Amniotic epithelial cell (primary cell): ENCODE results near the gene PLAC8L1.
A peak's percentile ranks its signal among the peaks of the same experiment; 100 is the strongest.
"Not testable (repeated sequence)": the region's sequence is repeated elsewhere in the genome, so short reads cannot be mapped to it uniquely, and the experiment has no call there.

Source experiments
- DNase-seq: peaks from one replicate; pipeline ENCODE4 v3.0.0-alpha.2; 2010; ENCODE audit warnings: low read depth

The PLAC8L1 gene, protein sequence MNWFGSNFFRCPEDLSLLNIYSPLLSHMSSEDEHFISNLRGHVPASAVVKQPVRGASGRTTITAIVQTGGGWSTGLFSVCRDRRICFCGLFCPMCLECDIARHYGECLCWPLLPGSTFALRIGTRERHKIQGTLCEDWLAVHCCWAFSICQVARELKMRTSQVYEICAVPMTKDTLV

DNA sequence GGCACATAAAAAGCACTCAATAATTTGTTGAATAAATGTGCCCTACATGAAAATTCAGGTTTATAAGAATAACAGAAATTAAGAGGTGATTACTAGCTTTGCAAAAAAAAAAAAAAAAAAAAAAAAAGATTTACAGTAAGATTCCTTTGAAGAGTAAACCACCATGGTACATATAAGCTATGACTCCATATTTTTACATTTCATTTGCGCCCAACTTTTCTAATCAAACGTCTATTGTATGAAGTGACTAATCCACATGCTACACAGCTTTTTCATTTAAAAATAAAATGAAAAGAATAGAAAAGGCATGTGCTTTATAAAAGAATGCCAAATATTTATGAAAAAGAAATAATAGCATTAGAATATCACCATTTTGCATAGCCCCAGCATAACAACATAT, at the start of gene PLAC8L1:
TSS of gene PLAC8L1 (minus strand) at position 101 of the 400 bp plus-strand sequence. CDS start 1,266 bp downstream, outside the sequence.
- DNase-seq = no peak

DNA sequence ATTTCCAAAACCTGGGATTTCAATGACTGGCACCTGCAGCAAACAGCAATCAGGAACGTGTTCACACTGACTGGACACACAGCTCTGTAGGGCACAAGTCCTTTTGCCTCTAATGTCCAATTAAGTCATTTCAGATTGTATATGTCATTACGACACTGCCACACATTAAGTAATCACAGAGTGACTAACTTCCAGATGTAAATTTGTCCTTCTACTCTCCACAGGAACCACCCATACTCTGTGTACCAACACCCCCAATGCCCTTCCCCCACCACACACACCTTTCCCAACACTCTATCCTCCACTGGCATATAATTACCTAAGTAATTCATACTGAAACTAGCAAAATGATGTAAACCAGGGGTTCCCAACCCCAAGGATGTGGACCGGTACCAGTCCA, 46.6 kb upstream of the PLAC8L1 start:
- peak; percentile 9 for DNase-seq

DNA sequence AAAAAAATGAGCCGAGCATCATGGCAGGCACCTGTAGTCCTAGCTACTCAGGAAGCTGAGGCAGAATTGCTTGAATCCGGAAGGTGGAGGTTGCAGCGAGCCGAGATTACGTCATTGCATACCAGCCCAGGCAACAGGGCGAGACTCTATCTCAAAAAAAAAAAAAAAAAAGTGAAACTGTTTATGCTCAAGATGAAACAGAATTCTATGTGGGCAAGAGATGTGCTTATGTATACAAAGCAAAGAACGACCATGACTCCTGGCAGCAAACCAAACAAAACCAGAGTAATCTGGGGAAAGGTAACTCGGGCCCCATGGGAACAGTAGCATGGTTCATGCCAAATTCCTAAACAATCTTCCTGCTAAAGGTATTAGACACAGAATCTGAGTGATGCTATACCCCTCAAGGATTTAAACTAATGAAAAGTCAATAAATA, 32.6 kb upstream of the PLAC8L1 start:
- DNase-seq = peak; percentile 86

DNA sequence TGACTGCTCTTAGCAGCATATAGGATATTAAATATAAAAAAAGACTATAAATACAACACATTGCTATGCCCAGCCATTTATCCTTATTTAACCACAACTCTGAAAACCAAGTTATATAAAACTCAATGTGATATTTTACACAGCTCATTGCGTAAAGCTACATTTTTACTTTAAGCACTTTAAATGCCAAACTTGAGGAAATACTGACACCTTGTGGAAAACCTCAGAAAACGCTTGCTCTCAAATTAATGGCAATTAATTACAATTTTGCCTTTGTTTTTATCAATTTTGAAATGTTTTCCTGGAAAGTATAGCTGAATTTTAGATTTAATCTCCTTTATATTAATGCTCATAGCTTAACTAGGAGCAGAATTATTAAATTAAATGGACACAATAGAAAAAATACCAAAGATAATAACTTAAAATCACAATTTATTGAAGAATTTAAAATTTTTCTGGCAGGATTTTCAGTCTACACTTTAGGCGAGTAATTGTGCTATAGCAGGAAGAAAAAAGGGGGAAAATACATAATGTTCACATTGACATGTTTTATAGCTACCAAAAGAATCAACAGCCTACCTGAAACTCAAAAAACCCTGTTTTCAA, 25.2 kb upstream of the PLAC8L1 start:
- peak; percentile 69 for DNase-seq

DNA sequence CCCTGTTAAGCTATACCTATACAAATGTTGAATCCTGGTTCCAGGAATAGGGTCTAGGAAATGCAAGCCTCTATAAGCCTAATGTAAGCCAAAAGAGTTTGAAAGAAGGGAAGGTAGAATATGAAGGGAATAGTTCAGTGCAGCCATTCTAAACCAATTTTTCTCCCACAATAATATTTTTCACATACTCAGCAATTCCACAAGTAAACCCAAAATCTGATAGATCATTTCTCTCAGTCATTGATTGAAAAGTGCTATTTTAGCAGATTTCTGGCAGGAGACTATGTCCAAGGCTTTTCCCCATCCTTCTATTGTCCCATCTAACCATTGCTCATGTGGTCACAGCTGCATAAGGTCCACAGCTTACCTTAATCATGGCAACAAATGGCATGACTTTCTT, 20.7 kb upstream of the PLAC8L1 start:
- DNase-seq = no peak

DNA sequence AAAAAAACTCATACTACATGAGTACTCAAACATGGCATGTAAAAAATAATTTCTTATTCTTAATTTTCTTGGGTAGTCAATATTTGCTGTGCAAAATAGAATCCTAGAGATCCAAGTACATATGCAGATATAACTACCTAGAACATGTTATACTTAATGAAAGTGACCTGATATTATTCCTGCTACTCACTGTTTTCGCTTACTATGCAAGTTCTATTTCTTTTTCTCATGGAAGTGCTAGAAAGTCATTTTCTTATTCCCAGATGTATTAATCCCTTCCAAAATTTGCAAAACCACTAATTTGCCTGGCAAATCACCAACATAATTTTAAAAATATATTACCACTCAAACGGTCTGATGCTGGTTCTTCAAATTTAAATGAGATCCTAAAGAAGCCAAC, 19.2 kb upstream of the PLAC8L1 start:
- no peak for DNase-seq

DNA sequence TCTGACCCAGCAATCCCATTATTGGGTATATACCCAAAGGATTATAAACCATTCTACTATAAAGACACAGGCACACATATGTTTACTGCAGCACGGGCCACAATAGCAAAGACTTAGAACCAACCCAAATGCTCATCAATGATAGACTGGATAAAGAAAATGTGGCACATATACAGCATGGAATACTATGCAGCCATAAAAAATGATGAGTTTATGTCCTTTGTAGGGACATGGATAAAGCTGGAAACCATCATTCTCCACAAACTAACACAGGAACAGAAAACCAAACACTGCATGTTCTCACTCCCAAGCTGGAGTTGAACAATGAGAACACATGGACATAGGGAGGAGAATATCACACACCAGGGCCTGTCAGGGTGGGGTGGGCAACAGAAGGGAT, 16.1 kb upstream of the PLAC8L1 start:
- DNase-seq = not testable (repeated sequence)

DNA sequence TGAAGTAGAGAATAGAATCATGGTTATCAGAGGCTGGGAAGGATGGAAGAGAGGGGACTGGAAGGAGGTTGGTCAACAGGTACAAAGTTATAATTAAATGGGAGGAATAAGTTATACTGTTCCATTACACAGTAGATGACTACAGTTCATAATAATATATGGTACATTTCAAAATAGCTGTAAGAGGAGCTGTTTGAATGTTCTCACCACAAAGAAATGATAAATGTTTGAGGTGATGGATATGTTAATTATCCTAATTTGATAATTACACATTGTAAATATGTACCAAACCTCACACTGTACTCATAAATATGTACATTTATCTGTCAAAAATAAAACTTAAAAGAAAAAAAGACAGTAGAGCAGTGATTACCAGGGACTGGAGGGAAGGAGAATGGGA, 12.9 kb upstream of the PLAC8L1 start:
- no peak for DNase-seq

DNA sequence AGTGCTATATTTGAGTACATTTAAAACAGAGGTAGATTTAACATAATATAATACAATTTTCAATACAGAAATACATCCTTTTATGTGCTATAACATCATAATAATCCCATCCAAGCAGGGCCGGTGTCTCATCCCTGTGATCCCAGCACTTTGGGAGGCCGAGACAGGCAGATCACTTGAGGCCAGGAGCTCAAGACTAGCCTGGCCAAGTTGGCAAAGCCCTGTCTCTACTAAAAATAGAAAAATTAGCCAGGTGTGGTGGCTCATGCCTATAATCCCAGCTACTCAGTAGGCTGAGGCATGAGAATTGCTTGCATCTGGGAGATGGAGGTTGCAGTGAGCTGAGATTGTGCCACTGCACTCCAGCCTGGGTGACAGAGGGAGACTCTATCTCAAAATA, 11.8 kb upstream of the PLAC8L1 start:
- not testable (repeated sequence) for DNase-seq

DNA sequence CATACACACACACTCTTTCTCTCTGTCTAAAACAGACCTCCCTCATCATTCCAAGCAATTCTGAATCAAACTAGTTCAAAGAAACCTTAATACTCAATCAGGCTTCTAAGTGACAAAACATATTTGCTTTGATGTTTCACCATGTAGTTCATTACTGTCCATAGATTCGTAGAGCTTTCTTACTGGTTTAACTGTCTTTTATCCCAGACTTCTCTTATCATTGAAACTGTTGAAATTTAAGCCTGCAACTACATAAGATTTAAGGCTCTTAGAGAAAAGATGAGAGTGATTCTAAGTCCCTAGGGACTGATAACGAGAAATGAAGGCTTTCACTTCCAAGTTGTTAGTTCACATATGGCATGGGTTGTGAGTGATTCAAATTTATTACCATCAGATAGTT, 11.0 kb upstream of the PLAC8L1 start:
- no peak for DNase-seq

DNA sequence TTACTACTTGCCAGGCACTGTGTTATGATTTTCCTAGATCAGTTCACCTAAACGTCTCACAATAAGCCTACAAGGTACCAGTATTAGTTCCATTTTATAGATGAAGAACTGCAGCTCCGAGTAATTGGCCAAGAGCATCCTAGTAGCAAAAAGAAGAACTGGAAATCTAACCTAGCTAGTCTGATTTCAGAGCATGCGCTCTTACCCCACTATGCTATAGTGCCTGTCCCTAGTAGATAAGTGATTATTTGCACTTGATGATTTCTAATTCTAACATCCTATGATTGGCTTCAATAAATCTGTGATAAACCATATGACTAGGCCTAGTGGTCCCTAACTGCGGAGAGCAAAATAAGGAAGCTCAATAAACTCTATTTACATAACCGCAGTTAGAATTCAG, 7.1 kb upstream of the PLAC8L1 start:
- DNase-seq = no peak

DNA sequence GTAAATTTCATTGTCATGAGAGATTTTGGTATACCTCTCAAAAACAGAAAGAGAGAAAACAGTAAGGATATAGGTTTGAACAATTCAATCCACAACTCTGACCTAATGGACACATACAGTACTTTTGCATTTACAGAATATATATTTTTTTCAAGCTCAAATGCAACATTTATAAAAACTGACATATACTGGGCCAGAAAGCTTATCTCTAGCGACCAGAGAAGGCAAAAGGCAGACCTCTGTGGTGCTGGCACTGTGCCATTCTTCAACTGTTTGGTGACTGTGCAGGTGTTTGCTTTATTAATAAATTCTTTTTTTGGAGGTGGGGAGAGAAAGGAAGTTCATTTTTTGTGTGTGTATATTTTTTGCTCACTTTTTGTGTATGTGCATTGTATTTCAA, 6.0 kb upstream of the PLAC8L1 start:
- no peak for DNase-seq

DNA sequence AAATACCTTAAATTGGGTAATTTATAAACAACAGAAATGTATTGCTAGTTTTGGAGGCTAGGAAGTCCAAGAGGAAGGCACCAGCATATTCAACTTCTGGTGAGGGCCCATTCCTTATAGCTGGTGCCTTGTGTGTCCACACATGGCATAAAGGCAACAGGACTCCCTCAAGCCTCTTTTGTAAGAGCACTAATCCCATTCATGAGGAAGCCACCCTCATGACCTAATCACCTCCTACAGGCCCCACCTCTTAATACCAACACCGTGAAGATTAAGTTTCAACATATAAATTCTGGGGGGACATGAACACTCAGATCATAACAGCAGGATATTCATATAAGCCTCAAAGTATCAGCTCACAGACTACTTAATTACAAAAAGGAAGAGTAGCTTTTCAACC, 4.0 kb upstream of the PLAC8L1 start:
- DNase-seq = no peak

DNA sequence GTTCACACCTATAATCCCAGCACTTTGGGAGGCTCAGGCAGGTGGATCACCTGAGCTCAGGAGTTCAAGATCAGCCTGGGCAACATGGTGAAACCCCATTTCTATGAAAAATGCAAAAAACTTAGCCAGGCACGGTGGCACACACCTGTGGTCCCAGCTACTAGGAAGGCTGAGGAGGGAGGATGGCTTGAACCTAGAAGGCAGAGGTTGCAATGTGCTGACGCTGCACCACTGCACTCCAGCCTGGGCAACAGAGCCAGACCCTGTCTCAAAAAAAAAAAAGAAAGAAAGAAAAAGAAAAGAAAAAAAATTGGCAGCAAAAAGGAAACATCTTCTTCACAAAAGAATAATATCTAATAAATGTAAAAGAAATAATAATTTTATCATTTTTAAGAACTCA, 3.5 kb upstream of the PLAC8L1 start:
- not testable (repeated sequence) for DNase-seq

DNA sequence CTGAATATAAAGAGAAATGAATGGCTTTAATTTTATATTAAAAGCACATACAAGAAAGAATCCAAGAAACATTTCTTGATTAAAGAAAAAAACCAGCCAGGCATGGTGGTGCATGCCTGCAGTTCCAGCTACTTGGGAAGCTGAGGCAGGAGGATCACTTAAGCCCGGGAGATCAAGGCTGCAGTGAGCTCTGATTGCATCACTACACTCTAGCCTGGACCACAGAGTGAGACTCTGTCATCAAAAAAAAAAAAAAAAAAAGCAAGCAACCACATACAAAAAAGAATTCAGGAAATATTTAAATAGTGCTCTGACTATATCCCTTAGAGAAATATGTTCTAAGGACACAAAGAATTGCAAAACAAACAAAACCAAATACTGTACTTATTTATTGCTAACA, 2.5 kb upstream of the PLAC8L1 start:
- peak; percentile 76 for DNase-seq

DNA sequence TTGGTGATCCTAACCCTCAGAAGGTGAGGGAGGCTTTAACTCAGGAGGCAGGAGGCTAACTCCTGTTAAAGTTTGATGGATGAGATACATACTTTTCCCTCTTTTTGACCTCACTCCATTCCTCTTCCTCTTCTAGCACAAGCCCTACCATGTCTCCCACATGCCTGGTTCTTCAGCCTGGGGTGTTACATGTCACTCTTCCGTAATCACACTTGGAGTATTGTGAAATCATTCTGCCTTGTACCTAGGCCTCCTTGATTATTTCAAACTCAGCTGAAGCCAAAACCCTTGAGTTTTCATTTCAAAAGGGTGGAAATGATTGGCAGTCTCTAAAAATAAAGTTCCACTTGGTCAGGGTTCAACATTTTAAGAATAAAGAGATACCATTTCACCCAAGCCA, 1.8 kb downstream of the PLAC8L1 start:
- peak; percentile 80 for DNase-seq

DNA sequence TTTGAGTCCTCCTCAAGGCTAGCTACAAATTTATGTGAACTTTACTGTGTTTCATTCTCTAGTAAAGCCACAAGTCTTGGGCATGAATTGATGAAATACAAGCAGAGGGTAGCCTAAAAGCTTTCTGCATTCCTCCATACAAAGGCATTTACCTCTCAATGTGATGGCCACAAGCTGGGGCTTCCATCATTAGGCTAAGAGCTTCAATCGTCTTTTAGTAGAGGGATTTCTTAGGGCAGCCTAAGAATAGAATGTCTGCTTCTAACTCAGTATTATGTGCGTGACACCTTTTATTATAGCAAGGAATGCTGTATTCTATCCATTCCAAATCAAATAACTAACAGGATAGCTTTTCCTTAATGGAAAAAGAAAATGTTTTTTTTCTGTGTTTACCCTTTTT, 3.7 kb downstream of the PLAC8L1 start:
- DNase-seq = no peak

DNA sequence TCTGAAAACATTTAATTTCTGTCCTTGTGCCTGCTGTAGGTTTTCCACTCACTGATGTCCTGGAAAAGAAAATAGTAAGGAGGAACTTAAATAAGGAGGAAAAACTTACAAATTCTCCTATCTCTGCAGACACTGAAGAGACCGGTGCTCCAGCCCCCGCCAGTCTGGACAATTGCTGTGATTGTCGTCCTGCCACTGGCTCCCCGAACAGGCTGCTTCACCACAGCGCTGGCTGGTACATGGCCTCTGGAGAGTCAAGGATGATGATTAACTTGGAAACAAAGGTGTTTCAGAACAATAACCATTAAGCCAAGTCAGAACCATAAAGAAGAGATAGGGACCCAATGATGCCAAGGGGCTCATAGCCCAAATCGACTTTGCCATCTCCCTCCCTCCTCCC, 7.3 kb downstream of the PLAC8L1 start:
- DNase-seq = no peak

DNA sequence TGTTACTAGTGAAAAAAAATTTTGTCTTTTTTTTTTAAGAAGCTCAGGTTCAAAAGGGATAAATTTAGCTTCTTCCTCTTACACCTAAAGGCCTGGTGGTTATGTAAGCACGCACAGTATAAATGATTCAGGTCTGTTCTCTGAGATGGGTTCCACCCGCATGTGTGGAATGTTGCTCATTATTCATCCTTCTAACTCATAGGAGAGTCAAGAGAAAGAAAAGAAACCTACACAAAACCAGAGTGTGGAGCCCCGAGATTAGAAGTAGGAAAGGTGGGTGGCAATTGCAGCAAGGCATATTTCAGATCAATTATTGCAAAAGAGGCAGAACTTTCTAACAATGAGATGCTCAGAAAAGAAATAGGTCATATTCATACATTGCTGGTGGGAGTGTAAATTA, 13.5 kb downstream of the PLAC8L1 start:
- peak; percentile 47 for DNase-seq

DNA sequence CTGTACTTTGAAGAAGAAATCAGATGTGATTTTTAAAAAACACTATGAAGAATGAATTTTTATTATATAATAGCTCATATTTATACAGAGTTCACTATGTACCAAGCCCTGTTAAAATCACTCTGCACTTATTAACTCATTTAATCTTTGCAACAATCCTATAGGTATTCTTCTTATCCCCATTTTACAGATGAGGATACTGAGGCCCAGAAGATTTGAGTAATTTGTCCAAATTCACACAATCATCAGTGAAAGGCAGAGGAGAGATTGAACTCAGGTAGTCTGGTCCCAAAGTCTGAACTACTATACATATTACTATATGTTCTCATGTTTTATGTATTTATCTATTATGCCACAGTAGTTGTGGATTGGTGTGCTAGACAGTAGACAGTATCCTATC, 16.1 kb downstream of the PLAC8L1 start:
- DNase-seq = no peak

DNA sequence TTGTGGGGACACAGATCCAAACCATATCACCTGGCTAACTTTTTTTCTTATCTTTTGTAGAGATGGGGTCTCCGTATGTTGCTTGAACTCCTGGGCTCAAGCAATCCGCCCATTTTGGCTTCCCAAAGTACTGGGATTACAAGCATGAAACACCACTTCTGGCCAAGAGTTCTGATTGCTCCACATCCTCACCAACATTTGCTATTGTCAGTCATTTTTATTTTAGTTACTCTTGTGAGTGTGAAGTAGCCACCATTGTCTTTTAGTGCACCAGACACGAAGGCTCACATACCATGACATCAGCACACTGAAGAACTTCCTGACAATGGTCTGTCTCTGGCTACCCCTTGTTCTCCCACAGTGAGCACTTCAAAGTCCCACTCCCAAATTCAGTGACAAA, 17.3 kb downstream of the PLAC8L1 start:
- DNase-seq = no peak

DNA sequence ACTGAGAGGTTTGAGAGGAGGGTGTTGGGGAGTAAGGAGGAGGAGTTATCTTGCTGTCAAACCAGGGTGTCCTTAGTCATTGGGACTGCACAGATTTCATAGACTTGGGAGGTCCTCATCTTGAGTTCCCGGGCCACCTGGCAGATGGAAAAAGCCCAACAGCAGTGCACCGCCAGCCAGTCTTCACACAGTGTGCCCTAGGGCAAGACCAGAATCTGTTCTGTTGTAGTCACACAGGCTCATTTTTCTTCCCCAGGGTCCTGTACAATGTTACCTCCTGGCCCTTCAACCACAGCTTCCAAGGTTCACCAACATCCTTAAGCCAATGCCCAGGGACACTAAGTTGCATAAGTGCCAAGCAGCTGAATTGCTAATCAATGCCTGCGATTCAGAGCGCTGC, 21.0 kb downstream of the PLAC8L1 start:
- no peak for DNase-seq

DNA sequence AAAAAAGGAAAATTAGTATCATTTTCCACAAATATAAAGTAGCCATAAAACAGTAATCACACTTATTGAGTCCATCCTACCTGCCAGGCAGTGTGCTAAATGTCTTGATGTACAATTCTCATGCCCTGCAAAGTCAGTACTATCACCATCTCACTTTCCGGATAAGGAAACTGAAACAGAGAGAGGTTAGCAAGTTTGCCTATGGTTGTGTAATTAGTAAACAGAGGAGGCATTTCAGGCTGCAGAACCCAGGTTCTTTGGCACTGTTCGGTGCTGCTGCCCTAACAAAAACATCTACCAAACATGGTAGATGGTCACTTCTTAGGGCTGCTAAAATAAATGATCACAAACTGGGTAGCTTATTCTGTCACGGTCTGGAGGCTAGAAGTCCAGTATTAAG, 22.6 kb downstream of the PLAC8L1 start:
- DNase-seq = no peak

DNA sequence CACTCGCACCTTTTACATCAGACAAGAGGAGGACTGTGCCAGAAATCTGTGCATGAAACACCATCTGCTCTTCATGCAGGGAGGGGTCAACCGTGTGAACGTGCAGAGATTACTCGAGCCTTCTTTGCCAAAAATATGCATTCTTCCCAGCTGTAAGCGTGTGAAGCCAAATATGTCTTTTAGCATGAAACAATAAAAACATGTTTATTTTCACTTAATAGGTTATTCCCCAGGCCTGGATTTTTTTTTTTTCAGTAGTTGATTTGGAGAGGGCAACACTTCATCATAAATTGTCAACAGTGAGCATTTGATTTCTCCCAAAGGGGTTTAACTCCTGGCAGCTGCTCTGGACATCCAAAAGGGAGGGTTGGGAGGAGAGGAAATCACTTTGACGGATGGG, 23.8 kb downstream of the PLAC8L1 start:
- no peak for DNase-seq
